H9 (cell line): ENCODE data around the gene LDLRAD4. TPM values are rescaled to one million over a fixed set of nuclear protein-coding genes. Genes with fewer than 3 reads are reported as not detected.

Experiments
- DNase-seq: peaks from one replicate; pipeline ENCODE4 v3.0.0-alpha.2; 2017
- H2AFZ ChIP-seq: one replicate; pipeline ENCODE4 v1.6.1; 2013; ENCODE audit warnings: mild to moderate bottlenecking, low read length, control low read depth, moderate library complexity
- H2AK5ac ChIP-seq: 2 replicates; pipeline ENCODE4 v1.6.1; 2013; ENCODE audit warnings: low read length, control low read depth, mixed read lengths; ENCODE audit not compliant: insufficient read length
- H2BK120ac ChIP-seq: one replicate; pipeline ENCODE4 v1.6.1; 2013; ENCODE audit warnings: low read depth, mild to moderate bottlenecking, low read length, control low read depth, inconsistent platforms; ENCODE audit not compliant: poor library complexity, severe bottlenecking
- H2BK12ac ChIP-seq: 2 replicates; pipeline ENCODE4 v1.6.1; 2013; ENCODE audit warnings: low read length, control low read depth, mixed read lengths, low read depth; ENCODE audit not compliant: insufficient read length
- H2BK15ac ChIP-seq: 2 replicates; pipeline ENCODE4 v1.6.1; 2013; ENCODE audit warnings: low read depth, low read length, control low read depth
- H2BK20ac ChIP-seq: one replicate; pipeline ENCODE4 v1.6.1; 2013; ENCODE audit warnings: low read depth, mild to moderate bottlenecking, low read length, control low read depth, inconsistent platforms; ENCODE audit not compliant: poor library complexity, severe bottlenecking
- H2BK5ac ChIP-seq: 2 replicates; pipeline ENCODE4 v1.6.1; 2013; ENCODE audit warnings: low read length, control low read depth, mixed read lengths; ENCODE audit not compliant: insufficient read length
- H3K14ac ChIP-seq: 2 replicates; pipeline ENCODE4 v1.6.1; 2013; ENCODE audit warnings: low read length, control low read depth; ENCODE audit not compliant: insufficient read depth
- H3K18ac ChIP-seq: 2 replicates; pipeline ENCODE4 v1.6.1; 2013; ENCODE audit warnings: low read depth, mild to moderate bottlenecking, mixed read lengths, low read length, control low read depth; ENCODE audit not compliant: insufficient read length
- H3K23ac ChIP-seq: 2 replicates; pipeline ENCODE4 v1.6.1; 2013; ENCODE audit warnings: low read length, control low read depth, mixed read lengths, low read depth; ENCODE audit not compliant: insufficient read length
- H3K23me2 ChIP-seq: 2 replicates; pipeline ENCODE4 v1.6.1; 2013; ENCODE audit warnings: low read depth, mild to moderate bottlenecking, mixed read lengths, low read length, control low read depth; ENCODE audit not compliant: insufficient read length, poor library complexity, severe bottlenecking
- H3K27ac ChIP-seq: 2 replicates; pipeline ENCODE4 v1.5.1; 2013; ENCODE audit warnings: low read length, control low read depth, mixed read lengths, low read depth; ENCODE audit not compliant: insufficient read length
- H3K27me3 ChIP-seq: 2 replicates; pipeline ENCODE4 v1.6.1; 2013; ENCODE audit warnings: low read length, control low read depth, inconsistent platforms; ENCODE audit not compliant: insufficient read depth
- H3K4ac ChIP-seq: 2 replicates; pipeline ENCODE4 v1.6.1; 2013; ENCODE audit warnings: low read depth, mild to moderate bottlenecking, control low read depth, inconsistent platforms, low read length, moderate library complexity
- H3K4me1 ChIP-seq: 2 replicates; pipeline ENCODE4 v1.6.1; 2013; ENCODE audit warnings: low read length, control low read depth, inconsistent platforms; ENCODE audit not compliant: insufficient read depth
- H3K4me2 ChIP-seq: 2 replicates; pipeline ENCODE4 v1.6.1; 2013; ENCODE audit warnings: low read length, control low read depth, mixed read lengths; ENCODE audit not compliant: insufficient read length, insufficient read depth
- H3K56ac ChIP-seq: 2 replicates; pipeline ENCODE4 v1.6.1; 2013; ENCODE audit warnings: low read depth, mild to moderate bottlenecking, mixed read lengths, low read length, control low read depth; ENCODE audit not compliant: insufficient read length
- H3K79me1 ChIP-seq: 2 replicates; pipeline ENCODE4 v1.6.1; 2013; ENCODE audit warnings: low read depth, mild to moderate bottlenecking, moderate library complexity, low read length, control low read depth, inconsistent platforms; ENCODE audit not compliant: insufficient read depth, poor library complexity, severe bottlenecking
- H3K79me2 ChIP-seq: 2 replicates; pipeline ENCODE4 v1.6.1; 2013; ENCODE audit warnings: low read length, control low read depth, inconsistent platforms; ENCODE audit not compliant: insufficient read depth
- H3K9ac ChIP-seq: 2 replicates; pipeline ENCODE4 v1.6.1; 2013; ENCODE audit warnings: low read length, control low read depth, mixed read lengths; ENCODE audit not compliant: insufficient read length; ENCODE audit errors: extremely low read depth
- H3K9me3 ChIP-seq: one replicate; pipeline ENCODE4 v1.6.1; 2013; ENCODE audit warnings: low read depth, low read length, inconsistent platforms; ENCODE audit not compliant: control insufficient read depth
- H3T11ph ChIP-seq: one replicate; pipeline ENCODE4 v1.6.1; 2013; ENCODE audit warnings: mild to moderate bottlenecking, low read length, control low read depth, inconsistent platforms
- H4K20me1 ChIP-seq: one replicate; pipeline ENCODE4 v1.6.1; 2013; ENCODE audit not compliant: control insufficient read depth, insufficient read length, insufficient read depth
- H4K5ac ChIP-seq: 2 replicates; pipeline ENCODE4 v1.6.1; 2013; ENCODE audit warnings: low read depth, mild to moderate bottlenecking, mixed read lengths, low read length, control low read depth; ENCODE audit not compliant: insufficient read length
- H4K8ac ChIP-seq: replicated peaks from 2 replicates; pipeline ENCODE4 v1.6.1; 2013; ENCODE audit warnings: low read length, control low read depth, mixed read lengths, low read depth; ENCODE audit not compliant: insufficient read length
- H4K91ac ChIP-seq: 2 replicates; pipeline ENCODE4 v1.6.1; 2013; ENCODE audit warnings: low read depth, mild to moderate bottlenecking, moderate library complexity, mixed read lengths, low read length, control low read depth; ENCODE audit not compliant: insufficient read length
- H3K27ac Mint-ChIP-seq, 3 experiments: 2 replicates in 2 of 3; 3 replicates in 1 of 3; pipeline ENCODE4 v1.8.0; 2020 to 2021; ENCODE audit warnings: mixed read lengths in 3 of 3, mild to moderate bottlenecking in 1 of 3, moderate library complexity in 1 of 3
- H3K27me3 Mint-ChIP-seq: 2 replicates; pipeline ENCODE4 v1.8.0; 2021; ENCODE audit warnings: low read depth, mild to moderate bottlenecking, moderate library complexity, mixed read lengths
- H3K36me3 Mint-ChIP-seq, 3 experiments: 2 replicates in 2 of 3; 3 replicates in 1 of 3; pipeline ENCODE4 v1.8.0; 2020 to 2021; ENCODE audit warnings: low read depth in 3 of 3, mixed read lengths in 3 of 3; ENCODE audit not compliant: insufficient read depth in 1 of 3
- H3K4me1 Mint-ChIP-seq, 2 experiments: 2 replicates each; pipeline ENCODE4 v1.8.0; 2020; ENCODE audit warnings: mixed read lengths in 2 of 2
- H3K4me3 Mint-ChIP-seq, 2 experiments: 2 replicates in 1 of 2; 3 replicates in 1 of 2; pipeline ENCODE4 v1.8.0; 2020 to 2021; ENCODE audit warnings: mild to moderate bottlenecking in 2 of 2, mixed read lengths in 2 of 2, moderate library complexity in 1 of 2
- H3K9me3 Mint-ChIP-seq, 2 experiments: 2 replicates in 1 of 2; 3 replicates in 1 of 2; pipeline ENCODE4 v1.8.0; 2020; ENCODE audit warnings: mild to moderate bottlenecking in 2 of 2, mixed read lengths in 2 of 2, moderate library complexity in 1 of 2
- CTCF ChIP-seq: fragments of 200-600 bp; sonication (generic); conservative IDR thresholded peaks from 3 replicates; pipeline ENCODE4 v1.8.0; 2021; ENCODE audit warnings: antibody characterized with exemption, mild to moderate bottlenecking
- WGBS: extraction: QIAGEN DNeasy Blood & Tissue Kit; methylation state at CpG from one replicate; pipeline ENCODE4 v1.1.7; 2013; ENCODE audit warnings: missing lambda C conversion rate, low lambda C conversion rate, mixed read lengths; ENCODE audit not compliant: insufficient read length; ENCODE audit errors: extremely low coverage; 5-methylcytosine and 5-hydroxymethylcytosine counted together
- total RNA-seq: library from RNA; stranded (reverse); gene quantifications from 2 replicates; pipeline ENCODE4 v1.2.1, GENCODE V29; 2021

The LDLRAD4 gene
- total RNA-seq, 1 experiment from 2014 or later: 3.9 TPM

- H2AK5ac ChIP-seq: no peak overlapping the region
- no peak overlapping the region for H3K14ac ChIP-seq
- H3K27me3 ChIP-seq: 0 out of 2 replicates have a peak, but pooled peaks cover 2% of the 10 kb centered on the region
- H4K20me1 ChIP-seq: no peaks in the 10 kb centered on the region
- no peaks in the 10 kb centered on the region for H3K4me1 ChIP-seq
- H3K9me3 Mint-ChIP-seq: peaks cover 23 to 26% of the 10 kb centered on the region in 2 experiments
- H3K79me1 ChIP-seq: no peaks in the 10 kb centered on the region
- H3K27ac ChIP-seq: no peak overlapping the region
- DNase-seq: no peak
- H3K18ac ChIP-seq: no peak overlapping the region
- H3K56ac ChIP-seq: no peak overlapping the region
- H2BK120ac ChIP-seq: no peak overlapping the region
- no peak overlapping the region for H2BK20ac ChIP-seq
- H4K8ac ChIP-seq: no peak overlapping the region
- no peak overlapping the region for H4K5ac ChIP-seq
- no peak overlapping the region for H4K91ac ChIP-seq
- H3K4ac ChIP-seq: no peak overlapping the region
- no peak overlapping the region for H2BK12ac ChIP-seq
- H3K79me2 ChIP-seq: no peaks in the 10 kb centered on the region
- H3K4me1 Mint-ChIP-seq: no peaks in the 10 kb centered on the region
- H3K23ac ChIP-seq: no peak overlapping the region
- no peak overlapping the region for H2AFZ ChIP-seq
- peaks cover 4% of the 10 kb centered on the region for H3K27me3 Mint-ChIP-seq
- H3K4me2 ChIP-seq: no peak overlapping the region
- no CpG with 5 or more reads among the region's 4 CpGs for WGBS
- no peak overlapping the region for H2BK5ac ChIP-seq
- no peaks in the 10 kb centered on the region for H3K9me3 ChIP-seq
- no peak overlapping the region for H3K27ac Mint-ChIP-seq
- peaks cover 10 to 23% (median 18%) of the 10 kb centered on the region in 3 experiments; a peak in 6 of 7 replicates for H3K36me3 Mint-ChIP-seq
- no peak overlapping the region for H3K9ac ChIP-seq
- H3K4me3 Mint-ChIP-seq: no peak overlapping the region
- H3K23me2 ChIP-seq: no peaks in the 10 kb centered on the region
- TF ChIP-seq CTCF: no peak
- no peak overlapping the region for H3T11ph ChIP-seq
- no peak overlapping the region for H2BK15ac ChIP-seq
These were observed 94.0 kb downstream of the LDLRAD4 start for GRCh38 chr18:13312515-13312914.
